Measurements from ENCODE around the gene MAP7D3. TPM values are rescaled to one million over a fixed set of nuclear protein-coding genes. Genes with fewer than 3 reads are reported as not detected.

MAP7D3 gene
- total and polyA plus RNA-seq, 9 of the 15 experiments (the other 6 are each of a cell fraction or from before 2014, with no cell fraction given): 9.4 to 27.7 (median 14.0) TPM

DNA sequence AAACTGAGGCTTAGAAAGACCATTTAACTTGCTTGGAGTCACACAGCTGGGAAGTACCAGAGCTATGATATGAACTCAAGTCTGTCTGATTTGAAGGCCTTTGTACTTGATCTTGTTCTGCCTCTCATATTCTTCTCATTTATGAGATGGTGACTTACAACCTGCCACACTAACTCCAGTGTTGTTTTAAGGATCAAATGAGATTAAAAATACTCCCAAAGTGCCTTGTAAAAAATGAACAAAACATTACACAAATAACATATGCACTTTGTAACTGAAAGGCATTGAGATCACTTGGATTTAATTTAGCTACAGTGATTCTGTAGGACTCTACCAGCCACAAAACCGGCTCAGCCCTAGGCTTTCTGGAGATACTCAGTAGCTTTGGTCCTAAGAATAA, 15.6 kb upstream of the MAP7D3 start:
- Histone ChIP-seq H3K9me1 (ENCODE audit: control insufficient read depth, insufficient read depth, low read length) (no peaks in the 10 kb centered on the region), H3K4me2 (ENCODE audit: insufficient read depth, low read length) (no peak overlapping the region), H2AFZ (ENCODE audit: low read depth, low read length) (no peak overlapping the region), H3K9me3 (replicated peaks; ENCODE audit: control insufficient read depth, insufficient read depth, low read depth, low read length) (no peaks in the 10 kb centered on the region), H3K36me3 (ENCODE audit: control insufficient read depth, insufficient read depth, low read length) (no peaks in the 10 kb centered on the region), H3K9ac (ENCODE audit: insufficient read depth in 1 of 2, low read depth in 2 of 2, low read length in 2 of 2) (no peak overlapping the region), H3K27ac (ENCODE audit: extremely low read depth, low read depth, low read length) (no peak overlapping the region), H3K4me3 (no peak overlapping the region), H3K79me2 (ENCODE audit: control insufficient read depth, insufficient read depth, low read length) (no peaks in the 10 kb centered on the region), H3K4me1 (replicated peaks in 1 of 2; ENCODE audit: control insufficient read depth in 2 of 2, insufficient read depth in 2 of 2, low read length in 2 of 2) (no peaks in the 10 kb centered on the region; a peak in 1 of 5 replicates), H4K20me1 (replicated peaks; ENCODE audit: control insufficient read depth, insufficient read depth, low read length) (no peaks in the 10 kb centered on the region), H3K27me3 (ENCODE audit: control insufficient read depth in 2 of 2, insufficient read depth in 2 of 2, low read length in 2 of 2) (no peaks in the 10 kb centered on the region)
- CTCF ChIA-PET (ENCODE audit: low intra/inter-chr PET ratio): no interaction called here
- no peak for ATAC-seq
- TF ChIP-seq CCNT2 (IDR thresholded peaks at IDR 0.05; ENCODE audit: borderline replicate concordance, extremely low read depth, insufficient read length, low read depth, low read length) (no peak), CBFB (CRISPR knock-in tag; IDR thresholded peaks at IDR 0.05) (no peak), SUPT5H (IDR thresholded peaks at IDR 0.05) (no peak), MAZ (CRISPR knock-in tag; conservative IDR thresholded peaks at IDR 0.05 in 1 of 2, IDR thresholded peaks at IDR 0.05 in 1 of 2) (no peak), RUNX1 (IDR thresholded peaks at IDR 0.05; ENCODE audit: low read depth) (no peak), ZNF311 (CRISPR knock-in tag; IDR thresholded peaks at IDR 0.05) (no peak), MBD2 (IDR thresholded peaks at IDR 0.05; ENCODE audit: borderline replicate concordance, low read depth) (no peak), ZNF133 (CRISPR knock-in tag; IDR thresholded peaks at IDR 0.05) (no peak), FOXM1 (IDR thresholded peaks at IDR 0.05; ENCODE audit: low read depth) (no peak), FOXM1 (CRISPR knock-in tag; IDR thresholded peaks at IDR 0.05; ENCODE audit: low read depth) (no peak), NONO (IDR thresholded peaks at IDR 0.05; ENCODE audit: low read depth in 2 of 2, low read length in 1 of 2) (no peak), ZBTB1 (CRISPR knock-in tag; IDR thresholded peaks at IDR 0.05; ENCODE audit: borderline replicate concordance, low read depth) (no peak), LCOR (CRISPR knock-in tag; IDR thresholded peaks at IDR 0.05) (no peak)
- TF ChIP-seq, protein P1, sequence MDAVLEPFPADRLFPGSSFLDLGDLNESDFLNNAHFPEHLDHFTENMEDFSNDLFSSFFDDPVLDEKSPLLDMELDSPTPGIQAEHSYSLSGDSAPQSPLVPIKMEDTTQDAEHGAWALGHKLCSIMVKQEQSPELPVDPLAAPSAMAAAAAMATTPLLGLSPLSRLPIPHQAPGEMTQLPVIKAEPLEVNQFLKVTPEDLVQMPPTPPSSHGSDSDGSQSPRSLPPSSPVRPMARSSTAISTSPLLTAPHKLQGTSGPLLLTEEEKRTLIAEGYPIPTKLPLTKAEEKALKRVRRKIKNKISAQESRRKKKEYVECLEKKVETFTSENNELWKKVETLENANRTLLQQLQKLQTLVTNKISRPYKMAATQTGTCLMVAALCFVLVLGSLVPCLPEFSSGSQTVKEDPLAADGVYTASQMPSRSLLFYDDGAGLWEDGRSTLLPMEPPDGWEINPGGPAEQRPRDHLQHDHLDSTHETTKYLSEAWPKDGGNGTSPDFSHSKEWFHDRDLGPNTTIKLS (IDR thresholded peaks at IDR 0.05; ENCODE audit: borderline replicate concordance, low read depth): no peak
- TF ChIP-seq, protein P2, sequence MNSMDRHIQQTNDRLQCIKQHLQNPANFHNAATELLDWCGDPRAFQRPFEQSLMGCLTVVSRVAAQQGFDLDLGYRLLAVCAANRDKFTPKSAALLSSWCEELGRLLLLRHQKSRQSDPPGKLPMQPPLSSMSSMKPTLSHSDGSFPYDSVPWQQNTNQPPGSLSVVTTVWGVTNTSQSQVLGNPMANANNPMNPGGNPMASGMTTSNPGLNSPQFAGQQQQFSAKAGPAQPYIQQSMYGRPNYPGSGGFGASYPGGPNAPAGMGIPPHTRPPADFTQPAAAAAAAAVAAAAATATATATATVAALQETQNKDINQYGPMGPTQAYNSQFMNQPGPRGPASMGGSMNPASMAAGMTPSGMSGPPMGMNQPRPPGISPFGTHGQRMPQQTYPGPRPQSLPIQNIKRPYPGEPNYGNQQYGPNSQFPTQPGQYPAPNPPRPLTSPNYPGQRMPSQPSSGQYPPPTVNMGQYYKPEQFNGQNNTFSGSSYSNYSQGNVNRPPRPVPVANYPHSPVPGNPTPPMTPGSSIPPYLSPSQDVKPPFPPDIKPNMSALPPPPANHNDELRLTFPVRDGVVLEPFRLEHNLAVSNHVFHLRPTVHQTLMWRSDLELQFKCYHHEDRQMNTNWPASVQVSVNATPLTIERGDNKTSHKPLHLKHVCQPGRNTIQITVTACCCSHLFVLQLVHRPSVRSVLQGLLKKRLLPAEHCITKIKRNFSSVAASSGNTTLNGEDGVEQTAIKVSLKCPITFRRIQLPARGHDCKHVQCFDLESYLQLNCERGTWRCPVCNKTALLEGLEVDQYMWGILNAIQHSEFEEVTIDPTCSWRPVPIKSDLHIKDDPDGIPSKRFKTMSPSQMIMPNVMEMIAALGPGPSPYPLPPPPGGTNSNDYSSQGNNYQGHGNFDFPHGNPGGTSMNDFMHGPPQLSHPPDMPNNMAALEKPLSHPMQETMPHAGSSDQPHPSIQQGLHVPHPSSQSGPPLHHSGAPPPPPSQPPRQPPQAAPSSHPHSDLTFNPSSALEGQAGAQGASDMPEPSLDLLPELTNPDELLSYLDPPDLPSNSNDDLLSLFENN (IDR thresholded peaks at IDR 0.05; ENCODE audit: low read depth in 2 of 2, low read length in 2 of 2): no peak
- FAIRE-seq: no peak
- POLR2A ChIA-PET: no interaction called here
- DNase-seq (ENCODE audit: extremely low read depth in 1 of 4, low spot score in 3 of 4): no peak
- in situ Hi-C loops (cut with MboI): no loop called here
- 8% methylated on average over 1 of the region's 1 CpG for WGBS (ENCODE audit: insufficient coverage, low coverage, missing lambda C conversion rate)
- intact Hi-C loops (cut with micrococcal nuclease): loop anchor here (5.0 kb wide), 1 partner anchor 55 kb away; no protein-coding TSS in a partner anchor
- no TSS peak for BruUV-seq (replicated peaks)
